Transverse colon (tissue), 4 donors: ENCODE results near the gene AFF1. TPM values are rescaled to one million over a fixed set of nuclear protein-coding genes. Genes with fewer than 3 reads are reported as not detected.

ENCODE experiments used
- DNase-seq: peaks from one replicate; pipeline ENCODE4 v3.0.0-alpha.2; 2019
- H3K27ac ChIP-seq, 4 donors: fragments of 200-600 bp; sonication (generic); 2 replicates each; pipeline ENCODE4 v1.5.1; 2016 to 2018; ENCODE audit warnings: inconsistent platforms in 4 of 4
- H3K27me3 ChIP-seq: fragments of 200-600 bp; sonication (generic); 2 replicates; pipeline ENCODE4 v1.5.1; 2017; ENCODE audit warnings: inconsistent platforms
- H3K36me3 ChIP-seq, 4 donors: fragments of 200-600 bp; sonication (generic); 2 replicates each; pipeline ENCODE4 v1.5.1; 2017 to 2019; ENCODE audit warnings: inconsistent platforms in 4 of 4
- H3K4me1 ChIP-seq, 4 donors: fragments of 200-600 bp; sonication (generic); 2 replicates each; pipeline ENCODE4 v1.5.1; 2017 to 2020; ENCODE audit warnings: inconsistent platforms in 4 of 4
- H3K4me3 ChIP-seq, 4 donors: fragments of 200-600 bp; sonication (generic); 1 replicate in 1 of 4; 2 replicates in 3 of 4; pipeline versions ENCODE4 v1.5.1 to v1.6.1; 2017 to 2019; ENCODE audit warnings: inconsistent platforms in 4 of 4
- H3K9me3 ChIP-seq, 2 donors: fragments of 200-600 bp; sonication (generic); 2 replicates each; pipeline ENCODE4 v1.5.1; 2017 to 2019; ENCODE audit warnings: inconsistent platforms in 2 of 2
- EP300 ChIP-seq: sonication (generic); formaldehyde crosslinking; IDR thresholded peaks from one replicate; pipeline ENCODE4 v1.6.1; 2017; ENCODE audit warnings: antibody characterized with exemption, low read depth
- POLR2A ChIP-seq: fragments of 450-650 bp; IDR thresholded peaks from one replicate; pipeline ENCODE4 v1.6.1; 2016; ENCODE audit warnings: antibody characterized with exemption, mild to moderate bottlenecking, moderate library complexity
- POLR2AphosphoS5 ChIP-seq, 3 donors: sonication (generic); formaldehyde crosslinking; IDR thresholded peaks; one replicate each; pipeline ENCODE4 v1.6.1; 2016; ENCODE audit warnings: antibody characterized with exemption in 3 of 3
- WGBS, 2 donors: methylation state at CpG; one replicate each; pipeline ENCODE4 v1.1.5; 2018; ENCODE audit warnings: low coverage in 1 of 2; 5-methylcytosine and 5-hydroxymethylcytosine counted together
- in situ Hi-C, 4 donors: fragments of 200-750 bp; cut with MboI; loops; one replicate each; pipeline versions ENCODE4 v1.15.0 to v1.15.1; 2017; ENCODE audit warnings: low sequenced_read_pairs in 3 of 4, low pct_ligation_motif_present in 1 of 4, low pct_unique_long_range_greater_than_20kb in 1 of 4
- intact Hi-C: fragments of 100-400 bp; cut with DNase I; formaldehyde crosslinking; loops from one replicate; pipeline ENCODE4 v1.15.1; 2023; ENCODE audit warnings: low total_unique reads
- total RNA-seq, 4 donors: library from RNA; depleted of rRNA; stranded (reverse); fragments of >200 nt; gene quantifications; one replicate each; pipeline ENCODE4 v1.1.0, GENCODE V29; 2016
- TF ChIP-seq, protein P1 (sequence below), 5 experiments: fragments of 200-600 bp in 3 of 5; fragments of 450-650 bp in 2 of 5; sonication (generic) in 3 of 5; IDR thresholded peaks; 1 replicate in 2 of 5; 2 replicates in 3 of 5; pipeline ENCODE4 v1.5.1; 2016 to 2017; ENCODE audit warnings: antibody characterized with exemption in 5 of 5, inconsistent platforms in 3 of 5, mild to moderate bottlenecking in 2 of 5, moderate library complexity in 1 of 5

The AFF1 gene, protein sequence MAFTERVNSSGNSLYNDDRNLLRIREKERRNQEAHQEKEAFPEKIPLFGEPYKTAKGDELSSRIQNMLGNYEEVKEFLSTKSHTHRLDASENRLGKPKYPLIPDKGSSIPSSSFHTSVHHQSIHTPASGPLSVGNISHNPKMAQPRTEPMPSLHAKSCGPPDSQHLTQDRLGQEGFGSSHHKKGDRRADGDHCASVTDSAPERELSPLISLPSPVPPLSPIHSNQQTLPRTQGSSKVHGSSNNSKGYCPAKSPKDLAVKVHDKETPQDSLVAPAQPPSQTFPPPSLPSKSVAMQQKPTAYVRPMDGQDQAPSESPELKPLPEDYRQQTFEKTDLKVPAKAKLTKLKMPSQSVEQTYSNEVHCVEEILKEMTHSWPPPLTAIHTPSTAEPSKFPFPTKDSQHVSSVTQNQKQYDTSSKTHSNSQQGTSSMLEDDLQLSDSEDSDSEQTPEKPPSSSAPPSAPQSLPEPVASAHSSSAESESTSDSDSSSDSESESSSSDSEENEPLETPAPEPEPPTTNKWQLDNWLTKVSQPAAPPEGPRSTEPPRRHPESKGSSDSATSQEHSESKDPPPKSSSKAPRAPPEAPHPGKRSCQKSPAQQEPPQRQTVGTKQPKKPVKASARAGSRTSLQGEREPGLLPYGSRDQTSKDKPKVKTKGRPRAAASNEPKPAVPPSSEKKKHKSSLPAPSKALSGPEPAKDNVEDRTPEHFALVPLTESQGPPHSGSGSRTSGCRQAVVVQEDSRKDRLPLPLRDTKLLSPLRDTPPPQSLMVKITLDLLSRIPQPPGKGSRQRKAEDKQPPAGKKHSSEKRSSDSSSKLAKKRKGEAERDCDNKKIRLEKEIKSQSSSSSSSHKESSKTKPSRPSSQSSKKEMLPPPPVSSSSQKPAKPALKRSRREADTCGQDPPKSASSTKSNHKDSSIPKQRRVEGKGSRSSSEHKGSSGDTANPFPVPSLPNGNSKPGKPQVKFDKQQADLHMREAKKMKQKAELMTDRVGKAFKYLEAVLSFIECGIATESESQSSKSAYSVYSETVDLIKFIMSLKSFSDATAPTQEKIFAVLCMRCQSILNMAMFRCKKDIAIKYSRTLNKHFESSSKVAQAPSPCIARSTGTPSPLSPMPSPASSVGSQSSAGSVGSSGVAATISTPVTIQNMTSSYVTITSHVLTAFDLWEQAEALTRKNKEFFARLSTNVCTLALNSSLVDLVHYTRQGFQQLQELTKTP
- total RNA-seq: 100 to 1,000 TPM in 1 of 4 donors, 10 to 100 TPM in 3; 77.1 to 151 (median 97.0) TPM

DNA sequence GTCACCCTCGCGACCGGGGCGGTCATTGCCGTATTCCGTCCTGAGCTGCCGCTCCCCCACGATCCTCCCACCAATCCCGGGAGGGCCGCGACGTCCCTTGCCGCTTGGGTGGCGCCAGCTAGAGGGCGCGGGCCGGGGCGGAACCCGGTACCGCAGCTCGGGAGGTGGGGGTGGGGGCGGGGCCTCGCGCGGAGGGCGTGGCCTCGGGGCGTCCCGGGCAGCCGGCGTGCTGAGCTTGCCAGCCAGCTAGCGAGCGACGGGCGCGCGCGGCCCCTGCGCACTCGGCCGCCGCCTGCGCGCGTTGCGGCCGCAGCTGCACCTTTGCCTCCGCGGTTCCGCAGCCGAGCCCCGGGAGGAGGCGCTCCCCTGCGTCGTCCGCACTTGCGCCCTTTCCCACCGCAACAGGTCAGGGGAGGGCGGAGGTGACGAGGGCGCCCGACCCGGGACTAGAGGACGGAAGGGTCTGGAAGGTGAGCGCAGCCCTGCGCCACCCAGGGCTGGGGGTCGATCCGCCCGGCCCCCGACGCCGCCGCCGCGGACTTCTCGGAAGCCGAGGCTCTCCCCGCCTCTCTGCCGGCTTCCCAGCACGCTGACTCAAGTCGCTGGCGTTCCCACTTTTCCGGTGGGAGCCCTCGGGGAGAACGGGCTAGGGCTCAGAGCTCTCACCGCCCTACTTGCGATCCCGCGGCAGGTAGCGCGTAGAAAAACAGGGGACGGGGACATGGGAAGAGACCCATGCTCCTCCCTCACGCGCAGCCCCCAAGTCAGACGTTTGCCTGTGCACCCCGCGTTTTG, at the start of gene AFF1:
TSS of gene AFF1 (plus strand) at position 241 of the 795 bp plus-strand sequence. CDS start 13,523 bp downstream, outside the sequence.
- WGBS, 2 donors: 0% methylated on average over 43 of the region's 97 CpGs; no CpG with 5 or more reads in 1 of the 2 donors
- intact Hi-C loops: loop anchor here (2.0 to 10.0 kb wide), 2 partner anchors 72 to 170 kb away; no protein-coding TSS in a partner anchor

DNA sequence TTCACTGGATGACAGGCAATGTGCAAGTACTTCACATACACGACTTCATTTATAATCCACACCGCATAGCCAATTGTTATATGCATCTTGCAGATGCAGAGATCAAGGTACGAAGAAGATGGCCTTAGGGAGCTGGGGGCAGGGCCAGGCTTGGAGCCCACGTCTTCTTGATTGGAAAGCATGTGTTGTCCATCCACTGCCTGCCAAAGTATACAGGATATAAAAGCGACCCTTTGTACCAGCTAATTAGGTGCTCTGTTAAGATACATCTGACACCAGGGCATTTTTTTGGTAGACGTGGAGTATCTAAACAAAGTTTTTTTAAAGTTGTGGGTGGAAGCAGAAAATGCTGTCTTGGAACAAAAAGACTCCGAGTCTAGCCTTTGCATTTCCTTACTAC, 44.0 kb upstream of the AFF1 start:
- no peak for DNase-seq
- WGBS, 2 donors: 36 to 47% methylated on average over 5 to 7 of the region's 7 CpGs

More for the DNA sequence above, at the start of gene AFF1:
- Histone ChIP-seq H3K4me3 (peak within 1 kb of the TSS; percentile 81 to 97 (median 94)), H3K27ac (peak within 1 kb of the TSS; percentile 99 to 100 (median 99)), H3K4me1 (peaks cover 25 to 50% (median 43%) of the 10 kb centered on the region in 4 donors), H3K9me3 (no peaks in the 10 kb centered on the region), H3K36me3 (no peaks in the 10 kb centered on the region), H3K27me3 (no peaks in the 10 kb centered on the region)
- peak; percentile 96 for DNase-seq
- TF ChIP-seq POLR2A (peak; percentile 84), POLR2AphosphoS5 (IDR thresholded peaks at IDR 0.05) (peak; percentile 89 to 95 (median 95)), EP300 (no peak)
- TF ChIP-seq, protein P1, sequence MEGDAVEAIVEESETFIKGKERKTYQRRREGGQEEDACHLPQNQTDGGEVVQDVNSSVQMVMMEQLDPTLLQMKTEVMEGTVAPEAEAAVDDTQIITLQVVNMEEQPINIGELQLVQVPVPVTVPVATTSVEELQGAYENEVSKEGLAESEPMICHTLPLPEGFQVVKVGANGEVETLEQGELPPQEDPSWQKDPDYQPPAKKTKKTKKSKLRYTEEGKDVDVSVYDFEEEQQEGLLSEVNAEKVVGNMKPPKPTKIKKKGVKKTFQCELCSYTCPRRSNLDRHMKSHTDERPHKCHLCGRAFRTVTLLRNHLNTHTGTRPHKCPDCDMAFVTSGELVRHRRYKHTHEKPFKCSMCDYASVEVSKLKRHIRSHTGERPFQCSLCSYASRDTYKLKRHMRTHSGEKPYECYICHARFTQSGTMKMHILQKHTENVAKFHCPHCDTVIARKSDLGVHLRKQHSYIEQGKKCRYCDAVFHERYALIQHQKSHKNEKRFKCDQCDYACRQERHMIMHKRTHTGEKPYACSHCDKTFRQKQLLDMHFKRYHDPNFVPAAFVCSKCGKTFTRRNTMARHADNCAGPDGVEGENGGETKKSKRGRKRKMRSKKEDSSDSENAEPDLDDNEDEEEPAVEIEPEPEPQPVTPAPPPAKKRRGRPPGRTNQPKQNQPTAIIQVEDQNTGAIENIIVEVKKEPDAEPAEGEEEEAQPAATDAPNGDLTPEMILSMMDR (IDR thresholded peaks at IDR 0.05): peak; percentile 39 to 57 (median 44)
- in situ Hi-C loops: loop anchor here in 2 of 4 donors (5.0 to 10.0 kb wide), 2 partner anchors 70 to 72 kb away; no protein-coding TSS in a partner anchor

DNA sequence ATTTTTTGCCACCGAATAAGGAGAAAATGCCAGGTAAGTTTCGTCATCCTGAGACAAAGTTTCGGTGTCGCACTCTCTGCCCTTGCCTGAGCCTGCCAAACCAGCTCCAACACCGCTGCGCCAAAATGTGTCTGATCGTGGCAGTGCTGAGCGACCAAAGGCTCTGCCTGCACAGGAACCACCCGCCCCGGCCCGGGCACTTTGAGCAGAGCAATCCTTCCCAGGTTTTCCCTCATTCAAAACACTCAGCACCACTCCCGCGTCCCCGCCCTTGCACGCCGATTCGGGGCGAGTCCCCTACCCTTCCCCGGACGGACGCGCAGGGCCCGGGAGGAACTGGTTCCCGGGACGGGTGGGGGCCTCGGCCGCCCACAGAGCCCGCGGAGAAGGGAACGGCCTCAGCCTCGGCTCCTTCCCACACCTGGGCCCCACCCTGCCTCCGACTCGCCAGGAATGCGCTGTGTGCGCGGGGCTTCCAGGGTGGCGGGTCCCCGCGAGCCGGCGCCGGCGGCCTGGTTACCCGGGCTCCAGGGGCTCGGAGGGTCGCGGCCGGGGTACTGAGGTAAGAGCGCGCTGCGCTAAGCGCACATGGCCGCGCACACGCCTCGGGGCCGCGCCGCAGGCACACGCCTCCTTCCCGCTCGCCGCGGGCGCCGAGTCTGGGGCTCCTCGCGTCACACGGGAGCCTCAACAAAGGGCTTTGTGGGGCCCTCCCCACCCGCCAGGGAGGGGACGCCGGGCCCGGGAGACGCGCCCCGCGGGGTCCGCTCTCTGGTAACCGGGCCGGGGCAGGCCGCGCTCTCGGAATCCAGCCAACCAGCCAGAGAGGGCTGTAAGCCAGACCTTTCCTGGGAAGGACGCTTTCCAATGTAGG, 42.8 kb upstream of the AFF1 start, which contains the start of gene C4orf36:
TSS of gene C4orf36 (minus strand) at position 661 of the 874 bp plus-strand sequence. CDS start 902 bp downstream, outside the sequence.
- in situ Hi-C loops (loop anchor here in 2 of 4 donors (10.0 kb wide), 1 partner anchor 397 kb away; no protein-coding TSS in a partner anchor), intact Hi-C loops (no loop called here)
- 0 to 2% methylated on average over 2 to 52 of the region's 84 CpGs for WGBS, 2 donors
- H3K9me3 ChIP-seq: no peaks in the 10 kb centered on the region
- TF ChIP-seq POLR2A (no peak), POLR2AphosphoS5 (IDR thresholded peaks at IDR 0.05) (peak in 1 of 3 donors; percentile 11)
- peak within 1 kb of the TSS; percentile 34 to 63 (median 49) for H3K27ac ChIP-seq
- no peaks in the 10 kb centered on the region for H3K27me3 ChIP-seq
- peaks cover 3 to 17% (median 5%) of the 10 kb centered on the region in 4 donors for H3K4me1 ChIP-seq
- peak; percentile 78 for DNase-seq
- H3K4me3 ChIP-seq: peak within 1 kb of the TSS; percentile 50 to 73 (median 68)
- H3K36me3 ChIP-seq: no peaks in the 10 kb centered on the region

More for the DNA sequence above, 44.0 kb upstream of the AFF1 start:
- TF ChIP-seq EP300 (no peak), POLR2A (no peak), POLR2AphosphoS5 (IDR thresholded peaks at IDR 0.05) (no peak)
- TF ChIP-seq, protein P1 (IDR thresholded peaks at IDR 0.05): no peak
- no peaks in the 10 kb centered on the region for H3K27me3 ChIP-seq
- peaks cover 3 to 17% (median 5%) of the 10 kb centered on the region in 4 donors for H3K4me1 ChIP-seq
- H3K36me3 ChIP-seq: no peaks in the 10 kb centered on the region
- no peak overlapping the region for H3K27ac ChIP-seq
- no peaks in the 10 kb centered on the region for H3K9me3 ChIP-seq
- in situ Hi-C loops: loop anchor here in 2 of 4 donors (10.0 kb wide), 1 partner anchor 396 kb away; no protein-coding TSS in a partner anchor
- H3K4me3 ChIP-seq: no peak overlapping the region
- intact Hi-C loops: no loop called here
